Hematopoietic multipotent progenitor cell treated with erythropoietin and hydrocortisone succinate and interleukin-3 and kit ligand, for 6 days (in vitro differentiated cells): Measurements from ENCODE around the gene GPR35.
"Not testable (repeated sequence)": the region's sequence is repeated elsewhere in the genome, so short reads cannot be mapped to it uniquely, and the experiment has no call there.

Source experiments
- DNase-seq: peaks from one replicate; pipeline ENCODE4 v3.0.0-alpha.2; 2015

The GPR35 gene

DNA sequence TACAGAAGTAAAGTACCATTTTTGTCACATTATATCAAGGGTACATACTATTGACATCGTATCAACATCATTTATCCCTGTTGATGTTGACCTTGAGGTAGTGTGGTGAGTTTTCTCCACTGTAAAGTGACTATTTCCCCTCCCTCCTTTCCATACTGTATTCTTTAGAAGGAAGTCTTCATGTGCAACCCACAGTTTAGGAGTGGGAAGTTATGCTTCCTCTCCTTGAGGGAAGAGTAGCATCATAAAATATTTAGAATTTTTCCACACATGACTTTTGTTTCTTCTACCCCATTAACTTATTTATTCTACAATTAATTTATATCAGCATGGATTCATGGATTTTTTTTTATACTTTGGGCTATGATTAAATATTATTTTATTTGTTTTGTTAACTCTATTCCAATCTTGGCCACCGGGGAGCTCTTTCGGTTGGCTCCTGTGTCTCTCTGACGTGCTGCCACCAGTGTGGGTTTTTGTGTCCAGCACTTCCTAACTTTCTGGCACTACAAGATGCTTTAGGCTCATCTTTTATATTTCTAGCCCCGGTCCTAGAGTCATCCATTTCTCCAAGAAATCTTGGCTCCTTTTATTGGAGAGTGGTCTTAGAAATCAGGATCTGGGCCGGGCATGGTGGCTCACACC lies 38.4 kb downstream of the GPR35 start:
- DNase-seq: no peak

DNA sequence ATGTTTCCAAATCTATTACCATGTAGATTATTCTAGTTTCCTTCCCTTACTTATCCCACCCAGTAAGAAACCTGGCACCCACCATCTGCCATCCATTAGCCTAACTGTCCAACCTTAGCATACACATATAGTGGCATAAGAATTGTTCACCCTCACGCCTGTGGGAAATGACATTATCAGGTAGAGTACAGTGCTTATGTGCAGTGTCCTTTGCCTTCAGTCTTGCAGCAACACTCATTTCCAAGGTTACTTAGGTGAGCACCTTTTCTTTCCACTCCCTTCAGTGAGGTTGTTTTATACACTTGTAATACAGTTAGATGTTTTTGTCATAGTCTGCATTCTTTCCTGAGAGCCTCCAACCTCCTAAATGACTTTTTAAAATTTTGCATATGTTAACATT lies 39.3 kb downstream of the GPR35 start:
- DNase-seq: no peak

DNA sequence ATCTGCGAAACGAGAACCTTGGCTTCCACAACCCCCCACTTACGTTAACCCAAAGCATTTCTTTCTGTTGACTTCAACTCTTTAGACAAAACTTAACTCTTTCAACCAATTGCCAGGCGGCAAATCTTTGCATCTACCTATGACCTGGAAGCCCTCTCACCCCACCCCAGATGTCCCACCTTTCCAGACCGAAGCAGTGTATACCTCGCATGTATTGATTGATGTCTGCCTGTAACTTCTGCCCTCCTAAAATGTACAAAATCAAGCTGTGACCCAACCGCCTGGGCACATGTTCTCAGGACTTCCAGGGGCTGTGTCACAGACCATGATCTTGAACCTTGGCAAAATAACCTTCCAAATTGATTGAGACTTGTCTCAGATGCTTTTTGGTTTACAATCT lies 45.1 kb downstream of the GPR35 start:
- DNase-seq: no peak

DNA sequence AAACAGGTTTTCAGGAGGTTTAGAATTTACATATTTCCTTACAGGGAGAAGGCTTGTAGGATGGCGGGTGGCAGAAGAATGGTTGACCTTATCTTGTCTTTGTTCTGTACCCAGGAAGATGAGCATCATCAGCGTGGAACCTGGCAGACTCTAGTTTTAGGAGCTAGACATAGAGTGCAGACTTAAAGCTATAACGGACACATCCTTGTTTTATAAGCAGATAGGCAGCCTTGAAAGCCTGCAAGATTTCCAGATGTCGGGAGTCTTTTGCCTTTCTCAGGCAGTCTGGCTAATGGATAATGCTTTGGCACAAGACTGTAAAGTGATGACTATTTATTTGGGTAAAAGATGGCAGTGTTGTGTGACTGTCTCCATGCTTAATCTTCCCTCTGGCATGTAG lies 45.7 kb downstream of the GPR35 start:
- no peak for DNase-seq

DNA sequence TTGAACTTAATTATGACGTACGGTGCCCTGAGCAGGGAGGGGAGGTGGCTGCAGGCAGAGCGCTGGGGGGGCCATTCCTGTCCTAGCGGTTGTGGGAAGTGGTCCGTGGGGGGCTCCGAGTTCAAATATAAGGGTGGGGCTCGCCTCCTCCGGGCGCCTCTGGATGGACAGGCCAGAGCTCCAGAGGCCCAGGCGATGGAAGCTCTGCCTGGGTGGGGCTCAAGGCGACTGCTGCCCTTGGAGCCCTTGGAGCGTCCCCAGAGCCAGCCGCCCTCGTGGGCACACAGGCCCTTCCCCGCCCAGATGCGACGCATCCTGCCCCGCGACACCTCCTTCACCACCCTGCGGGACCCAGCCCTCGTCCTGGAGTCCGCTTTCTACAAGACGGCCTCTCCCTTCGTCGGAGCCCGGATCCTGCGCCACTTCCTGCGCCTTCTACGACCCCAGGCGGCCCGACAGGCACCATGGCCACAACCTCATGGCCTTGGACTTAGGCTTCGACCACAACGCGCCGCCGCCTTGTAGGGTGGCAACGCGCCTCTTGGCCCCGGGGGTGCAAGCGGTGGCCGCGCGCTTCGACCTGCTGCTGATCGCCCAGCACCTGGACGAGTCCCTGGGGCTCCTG lies 46.9 kb downstream of the GPR35 start:
- DNase-seq: no peak

DNA sequence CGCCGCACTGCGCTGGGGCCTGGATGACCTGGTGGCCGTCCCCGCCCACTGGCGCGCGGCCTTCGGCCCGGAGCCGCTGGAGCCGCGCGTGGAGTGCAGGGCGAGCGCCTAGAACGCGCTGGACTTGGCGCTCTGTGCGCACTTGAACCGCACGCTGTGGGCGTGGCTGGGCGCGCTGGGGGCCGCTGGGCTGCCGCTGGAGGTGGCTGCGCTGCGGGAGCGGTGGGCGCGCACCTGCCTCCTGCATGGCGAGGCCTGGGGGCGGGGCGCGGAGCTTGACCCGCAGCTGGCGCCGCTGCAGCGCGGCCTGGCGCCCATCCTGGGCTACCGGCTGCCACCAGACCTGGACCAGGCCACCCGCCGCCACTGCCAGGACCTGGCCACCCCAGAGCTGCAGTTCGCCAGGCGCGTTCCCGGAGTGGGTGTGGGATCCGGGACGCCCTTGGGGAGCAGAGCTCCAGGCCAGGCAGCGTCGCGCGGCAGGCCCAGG lies 47.5 kb downstream of the GPR35 start:
- DNase-seq: no peak

DNA sequence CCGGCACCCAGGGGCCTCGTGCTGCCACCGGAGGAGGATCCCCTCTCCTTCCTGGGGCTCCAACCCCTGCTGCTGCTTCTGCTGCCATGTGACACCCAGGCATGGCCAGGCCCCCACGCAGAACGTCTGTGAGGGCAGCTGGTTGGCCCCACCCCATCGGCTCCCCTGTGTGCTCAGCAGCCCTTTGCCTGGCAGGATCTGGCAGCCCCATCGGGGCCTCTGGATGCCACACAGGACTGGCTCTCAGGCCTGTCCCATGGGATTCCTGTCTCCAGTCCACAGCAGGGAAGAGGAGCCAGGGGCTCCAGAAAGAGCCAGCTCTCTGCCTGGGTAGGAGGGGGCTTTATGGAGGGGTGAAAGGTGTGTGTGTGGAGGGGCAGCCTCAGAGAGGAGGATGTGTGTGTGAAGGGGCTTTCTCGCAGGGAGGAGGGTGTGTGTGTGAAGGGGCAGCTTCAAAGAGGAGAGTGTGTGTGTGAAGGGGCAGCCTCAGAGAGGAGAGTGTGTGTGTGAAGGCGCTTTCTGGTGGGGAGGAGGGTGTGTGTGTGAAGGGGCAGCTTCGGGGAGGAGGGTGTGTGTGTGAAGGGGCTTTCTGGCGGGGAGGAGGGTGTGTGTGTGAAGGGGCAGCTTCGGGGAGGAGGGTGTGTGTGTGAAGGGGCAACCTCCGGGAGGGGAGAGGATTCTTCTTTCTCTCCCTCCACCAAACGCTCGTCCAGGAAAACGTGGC lies 49.3 kb downstream of the GPR35 start:
- DNase-seq: not testable (repeated sequence)

DNA sequence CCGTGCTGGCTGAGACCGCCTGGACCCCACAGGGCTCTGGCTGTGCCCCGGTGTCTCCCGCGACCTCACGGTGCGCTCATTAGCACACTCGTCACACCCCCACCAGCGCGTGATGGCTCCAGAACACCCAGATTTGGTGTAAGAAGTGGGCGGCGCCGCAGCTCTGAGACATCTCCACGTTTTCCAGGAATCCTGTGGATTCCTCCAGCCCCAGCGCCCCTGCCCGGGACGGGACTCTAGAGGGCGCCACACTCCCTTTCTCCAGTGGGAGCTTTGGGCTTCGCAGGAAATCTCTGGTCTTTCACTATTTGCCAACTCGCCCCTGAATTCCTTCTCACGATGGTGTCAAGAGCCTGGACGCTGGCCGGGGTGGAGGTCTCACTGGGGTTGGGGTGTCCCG lies 50.1 kb downstream of the GPR35 start:
- not testable (repeated sequence) for DNase-seq

DNA sequence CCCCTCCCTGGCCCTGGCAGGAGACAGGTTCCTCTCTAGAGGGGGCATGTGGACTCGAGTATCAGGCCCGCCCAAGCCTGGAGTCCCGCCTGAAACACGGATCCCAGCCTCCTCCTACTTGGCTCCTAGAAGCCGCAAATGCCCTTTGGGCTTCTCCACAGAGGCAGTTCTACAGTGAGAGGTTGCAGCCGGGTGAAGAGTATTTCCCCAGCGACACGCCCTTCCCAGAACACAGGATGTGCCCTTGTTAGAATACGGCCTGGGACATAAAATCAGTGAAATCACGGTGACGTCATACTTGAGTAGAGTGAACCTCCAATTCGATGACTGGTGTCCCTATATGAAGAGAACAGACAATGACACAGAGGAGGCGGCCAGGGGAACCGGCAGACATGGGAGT lies 52.8 kb downstream of the GPR35 start:
- not testable (repeated sequence) for DNase-seq

DNA sequence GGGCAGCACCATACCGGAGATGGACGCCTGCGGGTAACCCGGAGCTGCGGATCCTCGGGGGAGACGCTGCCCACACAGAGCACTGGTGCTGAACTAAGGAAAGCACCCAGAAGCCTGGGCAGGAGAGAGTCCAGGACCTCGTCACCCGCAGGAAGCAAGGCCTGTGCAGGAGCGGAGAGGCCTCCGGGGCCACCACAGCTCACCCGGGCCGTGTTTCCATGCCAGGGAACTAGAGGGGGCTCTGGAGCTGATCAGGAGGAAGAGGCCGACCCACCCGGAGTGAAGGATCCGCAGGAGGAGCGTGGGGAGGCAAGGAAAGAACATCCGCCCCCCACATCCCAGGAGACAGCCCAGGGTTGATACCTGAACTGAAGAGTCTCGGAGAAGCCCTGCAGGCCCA lies 53.6 kb downstream of the GPR35 start:
- DNase-seq: not testable (repeated sequence)

DNA sequence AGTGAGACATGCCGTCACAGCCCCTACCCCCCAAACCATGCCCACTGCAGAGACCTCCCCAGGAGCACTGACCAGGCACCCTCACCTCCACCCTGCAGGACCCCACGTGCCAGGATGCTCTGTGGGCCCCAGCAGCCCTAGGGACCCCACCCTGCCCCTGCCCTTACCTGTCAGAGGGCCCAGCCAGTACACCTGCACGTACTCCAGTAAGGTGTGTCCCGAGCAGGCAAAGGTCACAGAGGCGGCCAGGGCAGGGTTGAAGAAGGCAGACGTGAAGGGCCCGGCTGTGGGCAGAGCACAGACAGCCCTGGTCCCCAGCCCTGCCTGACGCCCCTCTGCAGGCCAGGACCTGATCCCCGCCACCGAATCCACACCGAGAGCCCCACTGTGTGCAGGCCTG lies 54.9 kb downstream of the GPR35 start:
- not testable (repeated sequence) for DNase-seq
